H4 (cell line): ENCODE results near the gene SLC35F3. TPM values are rescaled to one million over a fixed set of nuclear protein-coding genes. Genes with fewer than 3 reads are reported as not detected.
A peak's percentile ranks its signal among the peaks of the same experiment; 100 is the strongest.

Experiments used
- DNase-seq: peaks from one replicate; pipeline ENCODE4 v3.0.0-alpha.2; 2015; ENCODE audit warnings: low spot score
- total RNA-seq: library from RNA; depleted of rRNA; stranded (reverse); fragments of >200 nt; shearing (Covaris generic); gene quantifications from 2 replicates; pipeline ENCODE4 v1.2.3, GENCODE V29; 2014

The SLC35F3 gene
- total RNA-seq, 1 experiment from 2014 or later: not detected

- no peak for DNase-seq
Measured at GRCh38 chr1:233912447-233912846, 8.0 kb downstream of the SLC35F3 start.

GRCh38 chr1:233912909-233913308 is 8.4 kb downstream of the SLC35F3 start:
- no peak for DNase-seq

DNA sequence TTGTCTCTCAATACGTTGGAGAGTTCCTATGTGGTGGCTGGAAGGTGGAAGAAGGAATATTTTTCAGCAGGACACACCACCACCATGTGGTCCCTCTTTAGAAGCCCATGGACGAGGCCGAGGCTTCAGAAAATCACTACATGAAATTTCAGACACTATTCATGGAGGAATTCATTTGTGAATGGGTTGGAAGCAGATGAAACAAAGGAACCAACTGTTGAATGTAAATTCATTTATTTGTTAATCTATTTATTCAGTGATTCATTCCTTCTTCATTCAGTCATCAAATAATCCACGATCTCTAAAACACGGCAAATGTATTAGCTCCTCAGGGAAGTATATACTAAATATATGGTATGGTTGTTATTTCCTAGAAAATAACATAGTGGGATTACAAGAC is 12.2 kb downstream of the SLC35F3 start:
- no peak for DNase-seq

GRCh38 chr1:233919786-233920185 is 15.3 kb downstream of the SLC35F3 start:
- no peak for DNase-seq

DNA sequence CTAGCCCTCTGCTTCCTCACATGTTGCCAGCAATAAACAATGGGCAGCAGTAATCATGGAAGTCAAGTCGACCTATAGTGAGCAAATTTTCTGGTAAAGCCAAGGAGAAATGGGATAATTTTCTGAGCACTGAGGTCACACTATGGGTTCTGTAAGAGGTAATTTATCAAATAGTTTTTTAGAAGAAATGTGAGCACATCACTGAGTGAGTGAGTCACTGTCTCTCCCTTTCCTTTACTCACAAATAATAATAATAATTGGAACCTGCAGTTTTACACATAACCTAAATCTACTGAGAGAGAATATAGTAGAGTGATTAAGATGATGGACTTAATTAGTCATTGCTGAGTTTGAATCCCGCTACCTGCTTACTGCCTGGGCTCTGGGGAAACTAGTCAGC is 23.6 kb downstream of the SLC35F3 start:
- DNase-seq: no peak

- no peak for DNase-seq
Measured at GRCh38 chr1:233933339-233933738, 28.9 kb downstream of the SLC35F3 start.

DNA sequence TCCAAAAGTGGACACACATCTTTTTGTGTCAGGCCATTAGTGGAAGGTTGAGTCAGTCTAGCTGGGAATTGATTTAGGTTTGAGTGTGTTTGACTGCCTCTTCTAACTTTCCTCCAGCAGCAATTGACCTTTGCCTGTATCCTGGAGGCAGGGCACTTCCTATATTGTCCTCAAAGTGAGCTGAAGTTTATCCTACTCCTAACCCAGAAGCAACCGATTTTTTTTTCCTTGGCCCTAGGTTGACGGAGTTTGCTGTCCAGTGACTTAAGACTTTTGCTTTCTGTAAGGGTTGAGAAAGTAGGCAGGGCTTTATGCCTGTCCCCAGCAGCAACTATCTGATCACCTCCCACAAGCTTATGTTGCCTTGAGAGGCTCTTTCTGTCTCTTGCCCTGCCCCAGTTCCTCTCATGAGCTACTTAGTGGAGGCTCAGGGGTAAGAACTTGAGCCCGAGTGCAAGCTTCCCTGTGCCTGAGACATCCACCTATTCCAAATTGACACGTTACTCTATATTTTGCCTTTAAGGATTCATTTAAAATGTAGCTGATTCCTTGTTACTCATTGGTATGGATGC is 30.9 kb downstream of the SLC35F3 start:
- no peak for DNase-seq

DNA sequence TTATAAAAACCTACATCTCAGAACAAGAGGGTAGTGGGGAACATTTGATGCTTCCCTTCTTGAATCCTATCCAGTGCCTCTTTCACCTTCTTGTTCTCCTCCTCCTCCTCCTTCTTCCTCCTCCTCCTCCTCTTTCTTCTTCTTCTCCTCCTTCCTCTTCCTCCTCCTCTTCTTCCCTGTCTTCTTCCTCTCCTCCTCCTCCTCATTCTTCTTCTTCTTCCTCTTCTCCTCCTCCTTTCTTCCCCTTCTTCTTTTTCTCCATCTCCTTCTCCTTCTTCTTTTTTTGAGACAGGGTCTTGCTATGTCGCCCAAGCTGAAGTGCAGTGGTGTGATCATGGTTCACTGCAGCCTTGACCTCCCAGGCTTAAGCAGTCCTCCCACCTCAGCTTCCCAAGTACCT is 31.9 kb downstream of the SLC35F3 start:
- DNase-seq: no peak

DNA sequence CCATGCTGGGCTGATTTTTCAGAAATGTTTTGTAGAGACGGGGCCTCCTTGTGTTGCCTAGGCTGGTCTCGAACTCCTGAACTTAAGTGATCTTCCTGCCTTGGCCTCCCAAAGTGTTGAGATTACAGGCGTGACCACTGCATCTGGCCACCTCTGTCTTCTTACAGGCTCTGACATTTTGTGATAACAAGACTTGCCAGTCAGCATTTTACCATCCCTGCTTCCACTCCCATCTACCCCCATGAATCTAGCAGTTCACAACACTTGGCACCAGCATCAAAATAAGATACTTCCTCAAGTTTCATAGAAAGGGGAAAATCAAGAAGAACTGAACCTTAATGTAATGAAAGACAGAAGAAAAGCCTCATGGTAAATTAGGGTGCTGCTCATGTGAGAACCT is 32.4 kb downstream of the SLC35F3 start:
- no peak for DNase-seq

GRCh38 chr1:233938476-233938875 is 34.0 kb downstream of the SLC35F3 start:
- DNase-seq: no peak

GRCh38 chr1:233939451-233939850 is 35.0 kb downstream of the SLC35F3 start:
- no peak for DNase-seq

DNA sequence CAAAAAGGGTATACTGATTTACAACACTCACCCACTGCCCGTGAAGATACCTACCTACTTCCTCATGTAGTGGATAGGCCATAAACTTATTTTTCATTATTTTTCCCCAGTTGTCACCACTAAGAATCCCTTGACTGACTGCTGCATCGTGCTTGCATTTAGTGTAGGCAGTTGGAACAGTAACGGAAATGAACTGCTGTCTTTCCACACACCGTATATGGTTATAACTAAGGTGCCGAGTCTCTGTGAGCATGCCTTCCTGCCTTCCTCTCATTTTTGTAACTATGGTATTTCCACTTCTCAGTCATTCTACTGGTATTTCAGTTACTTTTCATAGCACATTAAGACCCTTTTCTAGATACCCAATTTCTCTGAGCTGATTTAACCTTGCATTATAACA is 36.4 kb downstream of the SLC35F3 start:
- no peak for DNase-seq

- no peak for DNase-seq
Measured at GRCh38 chr1:233944601-233945000, 40.1 kb downstream of the SLC35F3 start.

- peak; percentile 24 for DNase-seq
Measured at GRCh38 chr1:233945573-233945972, 41.1 kb downstream of the SLC35F3 start.

GRCh38 chr1:233945979-233946378 is 41.5 kb downstream of the SLC35F3 start:
- no peak for DNase-seq

- no peak for DNase-seq
Measured at GRCh38 chr1:233946724-233947123, 42.2 kb downstream of the SLC35F3 start.

- DNase-seq: no peak
Measured at GRCh38 chr1:233951804-233952203, 47.3 kb downstream of the SLC35F3 start.

- no peak for DNase-seq
Measured at GRCh38 chr1:233957691-233958090, 53.2 kb downstream of the SLC35F3 start.

- DNase-seq: no peak
Measured at GRCh38 chr1:233959102-233959501, 54.6 kb downstream of the SLC35F3 start.

- no peak for DNase-seq
Measured at GRCh38 chr1:233959971-233960370, 55.5 kb downstream of the SLC35F3 start.

GRCh38 chr1:233960386-233960785 is 55.9 kb downstream of the SLC35F3 start:
- no peak for DNase-seq

- no peak for DNase-seq
Measured at GRCh38 chr1:233962878-233963277, 58.4 kb downstream of the SLC35F3 start.

GRCh38 chr1:233965856-233966255 is 61.4 kb downstream of the SLC35F3 start:
- DNase-seq: no peak

DNA sequence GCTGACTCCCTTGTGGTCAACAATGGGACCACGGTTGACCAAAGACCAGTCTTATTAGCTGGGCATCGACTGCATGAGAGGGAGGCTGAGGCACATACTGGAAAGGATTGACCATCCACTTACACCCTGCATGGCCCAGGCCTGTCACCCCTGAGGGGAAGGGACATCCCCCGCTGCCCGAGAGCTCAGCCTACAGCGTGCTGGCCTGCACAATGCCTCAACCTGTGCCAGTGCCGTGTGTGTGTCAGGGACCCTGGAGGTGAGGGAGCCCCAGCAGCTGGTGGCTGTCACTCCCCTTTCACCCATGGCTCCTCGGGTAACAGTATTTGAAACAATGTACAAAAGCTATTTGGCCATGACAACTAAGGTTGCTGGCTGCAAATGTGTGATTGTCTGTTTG is 67.3 kb downstream of the SLC35F3 start:
- DNase-seq: no peak

- DNase-seq: no peak
Measured at GRCh38 chr1:233972563-233972950, 68.1 kb downstream of the SLC35F3 start.
